ENCODE data around the gene MUC6. TPM values are rescaled to one million over a fixed set of nuclear protein-coding genes. Genes with fewer than 3 reads are reported as not detected.

Gene MUC6
- total and polyA plus RNA-seq, 10 of the 15 experiments (the other 5 are each of a cell fraction or from before 2014, with no cell fraction given) = 0.03 TPM; not detected in 8

DNA sequence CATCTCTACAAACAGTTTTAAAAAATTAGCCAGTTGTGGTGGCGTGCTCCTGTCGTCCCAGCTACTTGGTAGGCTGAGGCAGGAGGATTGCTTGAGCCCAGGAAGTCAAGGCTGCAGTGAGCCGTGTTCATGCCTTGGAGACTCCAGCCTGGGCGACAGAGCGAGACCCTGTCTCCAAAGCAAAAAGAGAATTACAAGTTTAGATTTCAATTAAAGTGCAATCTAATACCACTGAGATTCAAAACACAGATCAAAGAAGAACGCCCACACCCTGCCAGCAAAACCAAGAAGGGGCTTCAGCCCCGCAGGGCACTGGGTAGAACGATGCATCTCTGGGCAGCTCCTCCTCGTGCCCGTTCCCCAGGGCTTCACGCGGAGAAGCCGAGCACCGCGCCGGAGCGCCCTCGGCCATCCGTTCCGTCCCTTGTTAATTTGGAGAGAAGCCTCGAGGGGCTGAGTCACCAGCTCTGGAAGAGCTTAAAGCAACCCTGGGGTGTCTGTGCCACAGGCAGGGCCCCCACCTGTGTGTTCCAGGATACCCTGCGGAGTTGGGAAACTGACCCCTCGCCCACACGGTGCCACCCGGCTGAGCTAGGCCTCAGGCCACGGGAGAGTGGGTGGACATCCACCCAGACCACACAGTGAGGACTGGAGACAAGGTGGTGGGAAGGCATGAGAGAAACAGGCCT, 63.9 kb downstream of the MUC6 start:
- BruUV-seq (replicated peaks) = no TSS peak
- ChIA-PET SMC1A (ENCODE audit: uncharacterized antibody, unreplicated experiment) (no interaction called here), CTCF (no interaction called here), RAD21 (ENCODE audit: unreplicated experiment) (no interaction called here), POLR2A (no interaction called here)
- no peaks in the 10 kb centered on the region for H4K20me1 ChIP-seq (ENCODE audit: control insufficient read depth, insufficient read depth)
- H3K27ac ChIP-seq (ENCODE audit: control insufficient read depth, insufficient read depth) = no peak overlapping the region
- no peak overlapping the region for H3K4me3 ChIP-seq
- no peaks in the 10 kb centered on the region for H3K79me2 ChIP-seq (ENCODE audit: control insufficient read depth, insufficient read depth, low read length)
- H3K36me3 ChIP-seq (ENCODE audit: control insufficient read depth in 2 of 2, insufficient read depth in 2 of 2, low read length in 1 of 2) = peaks cover 3 to 26% of the 10 kb centered on the region in 2 experiments; a peak in 3 of 4 replicates
- H3K27me3 ChIP-seq (replicated peaks in 1 of 2; ENCODE audit: control insufficient read depth in 2 of 2, insufficient read depth in 2 of 2, low read length in 1 of 2) = no peaks in the 10 kb centered on the region
- ATAC-seq = no peak
- TF ChIP-seq SRF (IDR thresholded peaks at IDR 0.05; ENCODE audit: low read depth in 2 of 2, low read length in 2 of 2) = no peak
- no peak for TF ChIP-seq BRCA1 (IDR thresholded peaks at IDR 0.05; ENCODE audit: low read depth, low read length)
- TF ChIP-seq FOS (IDR thresholded peaks at IDR 0.05; ENCODE audit: borderline replicate concordance, extremely low read depth, insufficient read length) = no peak
- TF ChIP-seq DPF2 (IDR thresholded peaks at IDR 0.05) = no peak
- no peak for TF ChIP-seq POLR2AphosphoS5 (IDR thresholded peaks at IDR 0.05; ENCODE audit: low read length)
- no peaks in the 10 kb centered on the region for H3K9me3 ChIP-seq (replicated peaks; ENCODE audit: control insufficient read depth, insufficient read depth, low read length)
- no peak overlapping the region for H2AFZ ChIP-seq (ENCODE audit: control insufficient read depth, low read depth, low read length)
- H3K4me1 ChIP-seq (ENCODE audit: control insufficient read depth, insufficient read depth, low read length) = no peaks in the 10 kb centered on the region
- no peak for FAIRE-seq
- no peak overlapping the region for H3K9ac ChIP-seq (ENCODE audit: control insufficient read depth, insufficient read depth, low read length)
- no peak overlapping the region for H3K4me2 ChIP-seq (ENCODE audit: control insufficient read depth, insufficient read depth)
- in situ Hi-C loops (cut with MboI) = no loop called here
- no peak for DNase-seq (ENCODE audit: low read depth, low spot score)
- WGBS (ENCODE audit: insufficient coverage, insufficient replicate concordance, low lambda C conversion rate, missing lambda C conversion rate) = 92% methylated on average over 26 of the region's 26 CpGs
- intact Hi-C loops (cut with micrococcal nuclease; ENCODE audit: unreplicated experiment) = no loop called here

DNA sequence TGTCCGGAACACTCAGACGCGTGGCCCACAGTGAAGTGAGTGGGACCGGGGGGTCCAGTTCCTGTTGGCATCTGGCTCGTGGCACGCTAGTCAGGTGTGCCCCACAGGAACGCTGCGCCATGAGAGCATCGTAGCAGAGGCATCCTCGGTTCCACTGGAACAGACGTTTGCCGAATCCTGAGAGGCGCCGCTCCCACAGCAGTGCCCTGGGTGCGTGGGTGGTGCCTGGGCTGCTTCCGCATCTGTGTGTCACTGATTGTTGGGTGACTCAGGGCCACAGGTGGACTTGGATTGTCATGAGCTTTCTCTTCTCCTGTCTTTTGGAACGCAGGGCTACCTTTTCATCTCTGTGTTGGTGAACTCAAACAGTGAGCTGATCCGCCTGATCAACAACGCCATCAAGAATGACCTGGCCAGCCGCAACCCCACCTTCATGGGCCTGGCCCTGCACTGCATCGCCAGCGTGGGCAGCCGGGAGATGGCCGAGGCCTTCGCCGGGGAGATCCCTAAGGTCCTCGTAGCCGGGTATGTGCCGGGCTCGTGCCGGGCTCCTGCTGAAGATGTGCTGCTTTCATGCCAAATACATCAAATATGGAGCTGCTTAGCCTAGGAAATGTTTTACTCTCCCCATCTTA, 64.7 kb downstream of the MUC6 start:
- no peaks in the 10 kb centered on the region for H3K27me3 ChIP-seq (replicated peaks in 1 of 2; ENCODE audit: control insufficient read depth in 2 of 2, insufficient read depth in 2 of 2, low read length in 1 of 2)
- no peaks in the 10 kb centered on the region for H4K20me1 ChIP-seq (ENCODE audit: control insufficient read depth, insufficient read depth)
- H3K79me2 ChIP-seq (ENCODE audit: control insufficient read depth, insufficient read depth, low read length) = no peaks in the 10 kb centered on the region
- WGBS (ENCODE audit: insufficient coverage, insufficient replicate concordance, low lambda C conversion rate, missing lambda C conversion rate) = 94% methylated on average over 31 of the region's 31 CpGs
- no peak overlapping the region for H3K9ac ChIP-seq (ENCODE audit: control insufficient read depth, insufficient read depth, low read length)
- FAIRE-seq (no peak), ATAC-seq (no peak), DNase-seq (ENCODE audit: low read depth, low spot score) (no peak)
- H3K9me3 ChIP-seq (replicated peaks; ENCODE audit: control insufficient read depth, insufficient read depth, low read length) = no peaks in the 10 kb centered on the region
- no peak overlapping the region for H3K4me3 ChIP-seq
- ChIA-PET CTCF (no interaction called here), POLR2A (no interaction called here), SMC1A (ENCODE audit: uncharacterized antibody, unreplicated experiment) (no interaction called here), RAD21 (ENCODE audit: unreplicated experiment) (no interaction called here)
- H3K27ac ChIP-seq (ENCODE audit: control insufficient read depth, insufficient read depth) = no peak overlapping the region
- peaks cover 3 to 26% of the 10 kb centered on the region in 2 experiments; a peak in 3 of 4 replicates for H3K36me3 ChIP-seq (ENCODE audit: control insufficient read depth in 2 of 2, insufficient read depth in 2 of 2, low read length in 1 of 2)
- no peak overlapping the region for H2AFZ ChIP-seq (ENCODE audit: control insufficient read depth, low read depth, low read length)
- BruUV-seq (replicated peaks) = no TSS peak
- in situ Hi-C loops (cut with MboI) = no loop called here
- H3K4me2 ChIP-seq (ENCODE audit: control insufficient read depth, insufficient read depth) = no peak overlapping the region
- no peaks in the 10 kb centered on the region for H3K4me1 ChIP-seq (ENCODE audit: control insufficient read depth, insufficient read depth, low read length)
- intact Hi-C loops (cut with micrococcal nuclease; ENCODE audit: unreplicated experiment) = no loop called here
- no peak for TF ChIP-seq HDAC6 (IDR thresholded peaks at IDR 0.05; ENCODE audit: unreplicated experiment)
- TF ChIP-seq, protein P1, sequence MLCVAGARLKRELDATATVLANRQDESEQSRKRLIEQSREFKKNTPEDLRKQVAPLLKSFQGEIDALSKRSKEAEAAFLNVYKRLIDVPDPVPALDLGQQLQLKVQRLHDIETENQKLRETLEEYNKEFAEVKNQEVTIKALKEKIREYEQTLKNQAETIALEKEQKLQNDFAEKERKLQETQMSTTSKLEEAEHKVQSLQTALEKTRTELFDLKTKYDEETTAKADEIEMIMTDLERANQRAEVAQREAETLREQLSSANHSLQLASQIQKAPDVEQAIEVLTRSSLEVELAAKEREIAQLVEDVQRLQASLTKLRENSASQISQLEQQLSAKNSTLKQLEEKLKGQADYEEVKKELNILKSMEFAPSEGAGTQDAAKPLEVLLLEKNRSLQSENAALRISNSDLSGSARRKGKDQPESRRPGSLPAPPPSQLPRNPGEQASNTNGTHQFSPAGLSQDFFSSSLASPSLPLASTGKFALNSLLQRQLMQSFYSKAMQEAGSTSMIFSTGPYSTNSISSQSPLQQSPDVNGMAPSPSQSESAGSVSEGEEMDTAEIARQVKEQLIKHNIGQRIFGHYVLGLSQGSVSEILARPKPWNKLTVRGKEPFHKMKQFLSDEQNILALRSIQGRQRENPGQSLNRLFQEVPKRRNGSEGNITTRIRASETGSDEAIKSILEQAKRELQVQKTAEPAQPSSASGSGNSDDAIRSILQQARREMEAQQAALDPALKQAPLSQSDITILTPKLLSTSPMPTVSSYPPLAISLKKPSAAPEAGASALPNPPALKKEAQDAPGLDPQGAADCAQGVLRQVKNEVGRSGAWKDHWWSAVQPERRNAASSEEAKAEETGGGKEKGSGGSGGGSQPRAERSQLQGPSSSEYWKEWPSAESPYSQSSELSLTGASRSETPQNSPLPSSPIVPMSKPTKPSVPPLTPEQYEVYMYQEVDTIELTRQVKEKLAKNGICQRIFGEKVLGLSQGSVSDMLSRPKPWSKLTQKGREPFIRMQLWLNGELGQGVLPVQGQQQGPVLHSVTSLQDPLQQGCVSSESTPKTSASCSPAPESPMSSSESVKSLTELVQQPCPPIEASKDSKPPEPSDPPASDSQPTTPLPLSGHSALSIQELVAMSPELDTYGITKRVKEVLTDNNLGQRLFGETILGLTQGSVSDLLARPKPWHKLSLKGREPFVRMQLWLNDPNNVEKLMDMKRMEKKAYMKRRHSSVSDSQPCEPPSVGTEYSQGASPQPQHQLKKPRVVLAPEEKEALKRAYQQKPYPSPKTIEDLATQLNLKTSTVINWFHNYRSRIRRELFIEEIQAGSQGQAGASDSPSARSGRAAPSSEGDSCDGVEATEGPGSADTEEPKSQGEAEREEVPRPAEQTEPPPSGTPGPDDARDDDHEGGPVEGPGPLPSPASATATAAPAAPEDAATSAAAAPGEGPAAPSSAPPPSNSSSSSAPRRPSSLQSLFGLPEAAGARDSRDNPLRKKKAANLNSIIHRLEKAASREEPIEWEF (IDR thresholded peaks at IDR 0.05; ENCODE audit: insufficient replicate concordance, low read depth, low read length) = no peak
- no peak for TF ChIP-seq MLLT1 (IDR thresholded peaks at IDR 0.05)
